Caco-2 (cell line): Measurements from ENCODE around the gene COL4A4. TPM values are rescaled to one million over a fixed set of nuclear protein-coding genes. Genes with fewer than 3 reads are reported as not detected.

Experiments used
- BruUV-seq: library from RNA; stranded (reverse); fragments of 400-500 nt; replicated peaks from 2 replicates; lab custom pipeline; 2021; lab: Mats Ljungman, UMichigan
- CTCF ChIA-PET: fragments of 300-600 bp; sonication (Branson Sonifier 250); formaldehyde crosslinking; loops from one replicate; lab custom pipeline; 2022; ENCODE audit warnings: antibody characterized with exemption; lab: Charles Lee
- POLR2A ChIA-PET: fragments of 300-600 bp; sonication (Branson Sonifier 250); formaldehyde crosslinking; loops from one replicate; lab custom pipeline; 2022; ENCODE audit warnings: antibody characterized with exemption; lab: Charles Lee
- DNase-seq, 2 experiments: peaks; one replicate each; pipeline versions ENCODE4 v3.0.0 to v3.0.0-alpha.2; 2020 to 2022
- H3K27me3 ChIP-seq: replicated peaks from 2 replicates; pipeline ENCODE4 v1.6.0; 2011; ENCODE audit warnings: low read length; ENCODE audit not compliant: control insufficient read depth, insufficient read depth
- H3K36me3 ChIP-seq: 2 replicates; pipeline ENCODE4 v1.5.1; 2011; ENCODE audit warnings: low read length; ENCODE audit not compliant: control insufficient read depth, insufficient read depth
- H3K4me1 ChIP-seq: fragments of 250-450 bp; sonication (Bioruptor Pico); 2 replicates; pipeline ENCODE4 v1.5.1; 2020; ENCODE audit warnings: mild to moderate bottlenecking
- H3K4me3 ChIP-seq: 2 replicates; pipeline ENCODE4 v1.5.1; 2011; ENCODE audit warnings: low read depth, mild to moderate bottlenecking, control low read depth, low read length
- H3K9me3 ChIP-seq: fragments of 250-450 bp; sonication (Bioruptor Pico); 2 replicates; pipeline ENCODE4 v1.5.1; 2020; ENCODE audit warnings: mild to moderate bottlenecking, moderate library complexity
- H3K27ac Mint-ChIP-seq: one replicate; pipeline ENCODE4 v1.8.0; 2022; ENCODE audit warnings: mixed read lengths; ENCODE audit not compliant: unreplicated experiment
- H3K27me3 Mint-ChIP-seq: one replicate; pipeline ENCODE4 v1.8.0; 2022; ENCODE audit warnings: mixed read lengths; ENCODE audit not compliant: insufficient read depth, unreplicated experiment
- H3K36me3 Mint-ChIP-seq: one replicate; pipeline ENCODE4 v1.8.0; 2022; ENCODE audit warnings: mild to moderate bottlenecking, mixed read lengths; ENCODE audit not compliant: insufficient read depth, unreplicated experiment
- H3K4me1 Mint-ChIP-seq: one replicate; pipeline ENCODE4 v1.8.0; 2022; ENCODE audit warnings: low read depth, mixed read lengths; ENCODE audit not compliant: unreplicated experiment
- H3K4me3 Mint-ChIP-seq: one replicate; pipeline ENCODE4 v1.8.0; 2022; ENCODE audit warnings: mild to moderate bottlenecking, moderate library complexity, mixed read lengths; ENCODE audit not compliant: unreplicated experiment
- H3K9me3 Mint-ChIP-seq: one replicate; pipeline ENCODE4 v1.8.0; 2022; ENCODE audit warnings: mixed read lengths; ENCODE audit not compliant: unreplicated experiment
- intact Hi-C: fragments of 100-400 bp; cut with micrococcal nuclease; formaldehyde crosslinking; loops from one replicate; pipeline ENCODE4 v1.10.0; 2022; ENCODE audit not compliant: unreplicated experiment
- total RNA-seq: library from RNA; stranded (reverse); gene quantifications from 2 replicates; pipeline ENCODE4 v1.2.3, GENCODE V29; 2022
- TF ChIP-seq, protein P1 (sequence below), 2 experiments: fragments of 200-600 bp in 1 of 2; IDR thresholded peaks; 1 replicate in 1 of 2; 2 replicates in 1 of 2; pipeline versions ENCODE4 v1.5.1 to v1.8.0; 2011 to 2022; ENCODE audit warnings: antibody characterized with exemption in 1 of 2, control low read depth in 1 of 2, inconsistent platforms in 1 of 2, low read depth in 1 of 2, low read length in 1 of 2, mild to moderate bottlenecking in 1 of 2, moderate library complexity in 1 of 2; ENCODE audit not compliant: insufficient read depth in 1 of 2, severe bottlenecking in 1 of 2, unreplicated experiment in 1 of 2

Gene COL4A4
- total RNA-seq, 1 experiment from 2014 or later, result 8.7 TPM

DNA sequence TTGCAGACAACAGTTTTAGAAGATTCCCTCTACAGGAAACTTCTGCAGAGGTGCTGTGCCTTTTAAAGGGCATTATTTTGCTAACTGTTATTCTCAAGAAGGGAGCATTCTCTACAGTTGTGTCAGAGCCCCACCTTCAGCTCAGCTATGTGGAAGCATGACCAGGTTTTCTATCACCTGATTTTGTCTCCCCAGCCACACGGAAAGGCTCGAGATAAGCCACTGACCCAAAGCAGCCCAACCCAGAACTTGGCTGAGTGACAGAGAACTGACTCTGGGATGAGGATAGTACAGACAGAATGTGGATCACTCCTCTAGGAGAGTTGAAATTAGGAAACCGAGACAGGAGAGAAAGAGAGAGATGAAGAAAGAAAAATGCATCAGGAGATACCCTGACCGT is 10.7 kb downstream of the COL4A4 start:
- BruUV-seq, result no TSS peak
- no peak for DNase-seq
- H3K36me3 ChIP-seq, result no peaks in the 10 kb centered on the region
- no peak overlapping the region for H3K4me3 Mint-ChIP-seq
- H3K27ac Mint-ChIP-seq, result peak overlapping the region; percentile 16
- POLR2A ChIA-PET, result no interaction called here
- TF ChIP-seq, protein P1, sequence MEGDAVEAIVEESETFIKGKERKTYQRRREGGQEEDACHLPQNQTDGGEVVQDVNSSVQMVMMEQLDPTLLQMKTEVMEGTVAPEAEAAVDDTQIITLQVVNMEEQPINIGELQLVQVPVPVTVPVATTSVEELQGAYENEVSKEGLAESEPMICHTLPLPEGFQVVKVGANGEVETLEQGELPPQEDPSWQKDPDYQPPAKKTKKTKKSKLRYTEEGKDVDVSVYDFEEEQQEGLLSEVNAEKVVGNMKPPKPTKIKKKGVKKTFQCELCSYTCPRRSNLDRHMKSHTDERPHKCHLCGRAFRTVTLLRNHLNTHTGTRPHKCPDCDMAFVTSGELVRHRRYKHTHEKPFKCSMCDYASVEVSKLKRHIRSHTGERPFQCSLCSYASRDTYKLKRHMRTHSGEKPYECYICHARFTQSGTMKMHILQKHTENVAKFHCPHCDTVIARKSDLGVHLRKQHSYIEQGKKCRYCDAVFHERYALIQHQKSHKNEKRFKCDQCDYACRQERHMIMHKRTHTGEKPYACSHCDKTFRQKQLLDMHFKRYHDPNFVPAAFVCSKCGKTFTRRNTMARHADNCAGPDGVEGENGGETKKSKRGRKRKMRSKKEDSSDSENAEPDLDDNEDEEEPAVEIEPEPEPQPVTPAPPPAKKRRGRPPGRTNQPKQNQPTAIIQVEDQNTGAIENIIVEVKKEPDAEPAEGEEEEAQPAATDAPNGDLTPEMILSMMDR (IDR thresholded peaks at IDR 0.05; ENCODE audit: insufficient read depth in 1 of 2, low read depth in 1 of 2, low read length in 1 of 2, severe bottlenecking in 1 of 2, unreplicated experiment in 1 of 2), result no peak
- H3K4me3 ChIP-seq, result no peak overlapping the region
- intact Hi-C loops, result no loop called here
- peaks cover 17% of the 10 kb centered on the region for H3K4me1 Mint-ChIP-seq
- CTCF ChIA-PET, result interaction anchor here (0.7 kb wide), 1 partner anchor 38 kb away, joined by 3 read pairs; no protein-coding TSS in a partner anchor
- no peaks in the 10 kb centered on the region for H3K9me3 Mint-ChIP-seq
- peaks cover 7% of the 10 kb centered on the region; the same call in 1 of the 2 replicates for H3K4me1 ChIP-seq
- no peaks in the 10 kb centered on the region for H3K27me3 ChIP-seq
- H3K9me3 ChIP-seq, result no peaks in the 10 kb centered on the region
- H3K36me3 Mint-ChIP-seq, result no peaks in the 10 kb centered on the region
- H3K27me3 Mint-ChIP-seq, result no peaks in the 10 kb centered on the region

DNA sequence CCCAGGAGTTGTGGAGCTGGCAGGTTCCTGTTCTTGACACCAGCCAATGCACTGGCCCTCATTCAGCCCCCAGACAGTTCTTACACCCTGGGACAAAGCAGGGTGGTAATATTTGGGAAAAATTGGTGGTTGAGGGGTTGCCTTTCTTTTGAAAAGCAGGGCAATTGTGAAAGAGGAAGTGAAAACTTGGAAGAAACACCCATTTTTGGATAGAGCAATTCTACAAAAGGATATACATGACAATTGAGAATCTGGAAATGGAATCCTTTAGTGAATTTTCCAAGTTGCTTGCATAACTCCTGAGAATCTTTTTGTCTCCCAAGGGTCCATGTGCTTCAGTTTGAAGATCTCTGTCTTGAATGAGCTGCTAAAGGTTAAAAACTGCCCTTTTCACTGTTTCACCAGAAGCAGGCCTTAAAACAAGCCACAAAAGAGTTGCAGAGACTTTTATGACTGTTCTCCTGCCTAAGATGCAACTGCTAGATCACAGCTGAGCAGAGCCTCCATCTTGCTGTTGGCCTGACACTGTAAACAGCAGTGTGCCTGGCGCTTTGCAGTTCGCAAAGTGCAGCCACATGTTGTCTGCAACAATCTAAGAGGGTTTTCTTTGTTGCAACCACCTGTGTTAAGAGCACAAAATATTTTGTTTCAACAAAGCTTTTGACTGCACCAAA is 11.8 kb downstream of the COL4A4 start:
- no peak for DNase-seq
- Mint-ChIP-seq H3K27me3 (no peaks in the 10 kb centered on the region), H3K4me3 (no peak overlapping the region), H3K9me3 (no peaks in the 10 kb centered on the region), H3K27ac (no peak overlapping the region), H3K4me1 (peaks cover 17% of the 10 kb centered on the region), H3K36me3 (no peaks in the 10 kb centered on the region)
- peaks cover 7% of the 10 kb centered on the region; the same call in 1 of the 2 replicates for H3K4me1 ChIP-seq
- no TSS peak for BruUV-seq
- H3K9me3 ChIP-seq, result 0 out of 2 replicates have a peak, but pooled peaks cover 3% of the 10 kb centered on the region
- H3K27me3 ChIP-seq, result no peaks in the 10 kb centered on the region
- H3K4me3 ChIP-seq, result no peak overlapping the region
- intact Hi-C loops, result no loop called here
- POLR2A ChIA-PET, result no interaction called here
- TF ChIP-seq, protein P1 (IDR thresholded peaks at IDR 0.05; ENCODE audit: insufficient read depth in 1 of 2, low read depth in 1 of 2, low read length in 1 of 2, severe bottlenecking in 1 of 2, unreplicated experiment in 1 of 2), result no peak
- H3K36me3 ChIP-seq, result no peaks in the 10 kb centered on the region
- CTCF ChIA-PET, result no interaction called here

DNA sequence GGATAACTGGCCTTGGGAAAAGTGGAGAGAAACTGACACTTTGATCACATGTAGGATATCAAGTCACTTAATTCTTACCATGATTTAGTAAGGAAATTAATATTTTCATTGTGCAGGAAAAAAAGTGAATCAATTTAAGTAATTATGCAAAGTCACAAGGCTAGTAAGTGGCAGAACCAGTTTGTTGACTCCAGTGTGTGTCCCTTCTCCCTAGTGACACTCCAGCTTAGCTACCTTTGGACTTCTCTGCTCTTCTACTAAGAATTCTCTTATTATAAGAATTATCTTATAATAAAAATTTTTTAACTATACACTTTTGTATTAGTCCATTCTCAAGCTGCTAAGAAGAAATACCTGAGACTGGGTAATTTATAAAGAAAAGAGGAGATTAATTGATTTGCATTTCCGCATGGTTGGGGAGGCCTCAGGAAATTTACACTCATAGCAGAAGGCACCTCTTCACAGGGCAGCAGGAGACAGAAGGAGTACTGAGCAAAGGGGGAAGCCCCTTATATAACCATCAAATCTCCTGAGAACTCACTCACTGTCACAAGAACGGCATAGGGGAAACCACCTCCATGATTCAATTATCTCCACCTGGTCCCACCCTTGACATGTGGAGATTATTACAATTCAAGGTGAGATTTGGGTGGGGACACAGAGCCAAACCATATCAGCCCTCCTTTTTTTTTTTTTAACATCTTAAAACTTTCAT is 13.6 kb downstream of the COL4A4 start:
- Mint-ChIP-seq H3K9me3 (no peaks in the 10 kb centered on the region), H3K27ac (no peak overlapping the region), H3K4me1 (peaks cover 17% of the 10 kb centered on the region), H3K27me3 (no peaks in the 10 kb centered on the region), H3K4me3 (no peak overlapping the region), H3K36me3 (peaks cover 3% of the 10 kb centered on the region)
- TF ChIP-seq, protein P1 (IDR thresholded peaks at IDR 0.05; ENCODE audit: insufficient read depth in 1 of 2, low read depth in 1 of 2, low read length in 1 of 2, severe bottlenecking in 1 of 2, unreplicated experiment in 1 of 2), result no peak
- POLR2A ChIA-PET, result no interaction called here
- H3K4me3 ChIP-seq, result no peak overlapping the region
- H3K9me3 ChIP-seq, result 0 out of 2 replicates have a peak, but pooled peaks cover 3% of the 10 kb centered on the region
- no peaks in the 10 kb centered on the region for H3K36me3 ChIP-seq
- intact Hi-C loops, result no loop called here
- BruUV-seq, result no TSS peak
- peaks cover 7% of the 10 kb centered on the region; the same call in 1 of the 2 replicates for H3K4me1 ChIP-seq
- H3K27me3 ChIP-seq, result no peaks in the 10 kb centered on the region
- no peak for DNase-seq
- CTCF ChIA-PET, result no interaction called here
